PFSK-1 (cell line): ENCODE data around the gene TTN.

ENCODE experiments used
- FOXP2 ChIP-seq: optimal IDR thresholded peaks from 2 replicates; pipeline ENCODE3; 2011; ENCODE audit warnings: borderline replicate concordance, control low read depth, inconsistent platforms; ENCODE audit not compliant: insufficient read depth; ENCODE audit errors: extremely low read length, extremely low read depth
- POLR2AphosphoS5 ChIP-seq: IDR thresholded peaks from 2 replicates; pipeline ENCODE4 v1.6.1; 2012; ENCODE audit warnings: low read depth, mild to moderate bottlenecking, control low read depth, low read length, moderate library complexity
- SIN3A ChIP-seq: IDR thresholded peaks from 2 replicates; pipeline ENCODE4 v1.6.1; 2012; ENCODE audit warnings: mild to moderate bottlenecking, low read length, moderate library complexity, borderline replicate concordance; ENCODE audit not compliant: insufficient read depth
- TAF1 ChIP-seq: IDR thresholded peaks from 2 replicates; pipeline ENCODE4 v1.6.1; 2012; ENCODE audit warnings: low read length, control low read depth, borderline replicate concordance; ENCODE audit not compliant: insufficient read depth
- TF ChIP-seq, protein P1 (sequence below), 2 experiments: IDR thresholded peaks; 2 replicates each; pipeline versions ENCODE4 v1.6.1 to v1.8.0; 2011 to 2012; ENCODE audit warnings: low read depth in 2 of 2, low read length in 2 of 2, control low read depth in 1 of 2, inconsistent platforms in 1 of 2, mild to moderate bottlenecking in 1 of 2, moderate library complexity in 1 of 2; ENCODE audit not compliant: insufficient read depth in 1 of 2

The TTN gene

DNA sequence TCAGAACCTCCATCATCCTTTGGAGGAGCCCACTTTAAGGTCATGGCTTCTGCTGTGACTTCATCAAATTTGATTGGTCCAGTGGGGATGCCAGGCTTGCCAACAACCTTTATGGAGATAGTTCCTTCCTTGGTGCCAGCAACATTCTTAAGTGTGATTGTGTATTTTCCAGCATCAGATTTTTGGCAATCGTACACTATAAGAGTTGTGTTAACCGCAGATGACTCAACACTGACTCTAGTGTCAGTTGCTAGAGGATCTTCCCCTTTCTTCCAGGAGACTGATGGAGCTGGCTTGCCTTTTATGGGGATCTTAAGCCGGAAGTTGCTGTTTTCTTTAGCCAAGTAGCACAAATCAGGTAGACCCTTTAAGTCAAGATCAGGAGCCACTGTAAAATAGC is 228.2 kb downstream of the TTN start:
- no peak for TF ChIP-seq TAF1
- TF ChIP-seq SIN3A, result no peak
- TF ChIP-seq FOXP2, result no peak
- TF ChIP-seq, protein P1, sequence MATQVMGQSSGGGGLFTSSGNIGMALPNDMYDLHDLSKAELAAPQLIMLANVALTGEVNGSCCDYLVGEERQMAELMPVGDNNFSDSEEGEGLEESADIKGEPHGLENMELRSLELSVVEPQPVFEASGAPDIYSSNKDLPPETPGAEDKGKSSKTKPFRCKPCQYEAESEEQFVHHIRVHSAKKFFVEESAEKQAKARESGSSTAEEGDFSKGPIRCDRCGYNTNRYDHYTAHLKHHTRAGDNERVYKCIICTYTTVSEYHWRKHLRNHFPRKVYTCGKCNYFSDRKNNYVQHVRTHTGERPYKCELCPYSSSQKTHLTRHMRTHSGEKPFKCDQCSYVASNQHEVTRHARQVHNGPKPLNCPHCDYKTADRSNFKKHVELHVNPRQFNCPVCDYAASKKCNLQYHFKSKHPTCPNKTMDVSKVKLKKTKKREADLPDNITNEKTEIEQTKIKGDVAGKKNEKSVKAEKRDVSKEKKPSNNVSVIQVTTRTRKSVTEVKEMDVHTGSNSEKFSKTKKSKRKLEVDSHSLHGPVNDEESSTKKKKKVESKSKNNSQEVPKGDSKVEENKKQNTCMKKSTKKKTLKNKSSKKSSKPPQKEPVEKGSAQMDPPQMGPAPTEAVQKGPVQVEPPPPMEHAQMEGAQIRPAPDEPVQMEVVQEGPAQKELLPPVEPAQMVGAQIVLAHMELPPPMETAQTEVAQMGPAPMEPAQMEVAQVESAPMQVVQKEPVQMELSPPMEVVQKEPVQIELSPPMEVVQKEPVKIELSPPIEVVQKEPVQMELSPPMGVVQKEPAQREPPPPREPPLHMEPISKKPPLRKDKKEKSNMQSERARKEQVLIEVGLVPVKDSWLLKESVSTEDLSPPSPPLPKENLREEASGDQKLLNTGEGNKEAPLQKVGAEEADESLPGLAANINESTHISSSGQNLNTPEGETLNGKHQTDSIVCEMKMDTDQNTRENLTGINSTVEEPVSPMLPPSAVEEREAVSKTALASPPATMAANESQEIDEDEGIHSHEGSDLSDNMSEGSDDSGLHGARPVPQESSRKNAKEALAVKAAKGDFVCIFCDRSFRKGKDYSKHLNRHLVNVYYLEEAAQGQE (IDR thresholded peaks at IDR 0.05; ENCODE audit: insufficient read depth in 1 of 2, low read depth in 2 of 2, low read length in 2 of 2), result no peak
- no peak for TF ChIP-seq POLR2AphosphoS5

DNA sequence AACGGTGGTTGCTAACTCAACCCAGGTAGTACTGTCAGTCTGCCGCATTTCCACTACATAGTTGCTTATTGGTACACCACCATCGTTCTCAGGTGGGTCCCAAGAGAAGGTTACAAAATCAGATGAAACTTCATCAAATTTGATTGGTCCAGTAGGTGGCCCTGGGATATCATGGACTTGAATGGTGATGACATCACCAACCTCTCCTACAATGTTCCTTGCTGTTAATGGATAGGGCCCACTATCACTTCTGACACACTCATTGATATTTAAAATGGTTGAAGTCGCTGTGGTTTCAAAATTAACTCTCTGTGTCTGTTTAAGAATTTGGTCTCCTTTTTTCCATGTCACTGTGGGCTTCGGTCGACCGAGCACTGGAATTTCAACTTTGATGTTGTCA is 232.4 kb downstream of the TTN start:
- TF ChIP-seq, protein P1 (IDR thresholded peaks at IDR 0.05; ENCODE audit: insufficient read depth in 1 of 2, low read depth in 2 of 2, low read length in 2 of 2), result no peak
- TF ChIP-seq SIN3A, result no peak
- no peak for TF ChIP-seq TAF1
- no peak for TF ChIP-seq POLR2AphosphoS5
- TF ChIP-seq FOXP2, result no peak

DNA sequence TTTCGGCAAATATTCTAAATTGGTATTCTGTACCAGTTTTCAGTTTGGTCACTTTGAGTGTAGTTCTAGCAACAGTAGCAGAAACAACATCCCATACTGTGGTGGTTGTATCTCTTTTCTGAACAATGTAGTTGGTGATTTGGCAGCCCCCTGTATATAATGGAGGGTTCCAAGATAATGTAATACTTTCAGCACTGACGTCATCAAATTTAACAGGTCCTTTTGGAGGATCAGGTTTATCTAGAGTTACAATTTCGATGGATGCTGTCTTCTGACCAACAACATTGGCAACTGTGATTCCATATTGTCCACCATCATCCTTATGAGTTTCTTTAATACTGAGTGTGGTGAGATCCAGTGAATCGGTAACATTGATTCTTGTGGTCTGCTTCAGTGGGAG is 239.0 kb downstream of the TTN start:
- TF ChIP-seq TAF1, result no peak
- TF ChIP-seq SIN3A, result no peak
- no peak for TF ChIP-seq FOXP2
- no peak for TF ChIP-seq POLR2AphosphoS5
- TF ChIP-seq, protein P1 (IDR thresholded peaks at IDR 0.05; ENCODE audit: insufficient read depth in 1 of 2, low read depth in 2 of 2, low read length in 2 of 2), result no peak

DNA sequence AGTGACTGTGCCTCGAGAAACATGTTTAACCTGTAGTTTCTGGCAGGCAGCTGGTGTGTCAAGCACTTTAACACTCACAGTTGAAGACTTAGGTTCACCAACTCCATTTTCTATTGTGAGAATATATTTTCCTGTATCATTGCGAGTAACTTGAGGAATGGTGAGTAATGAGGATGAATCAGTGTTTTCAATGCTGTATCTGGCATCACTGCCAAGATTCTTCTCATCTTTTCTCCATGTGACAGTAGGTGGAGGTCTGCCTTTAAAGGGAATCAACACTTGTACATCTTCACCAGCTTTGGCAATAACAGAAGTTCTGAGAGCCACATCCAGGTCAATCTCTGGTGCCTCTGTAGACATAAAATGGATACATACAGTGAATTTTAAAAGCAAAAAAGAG is 254.2 kb downstream of the TTN start:
- no peak for TF ChIP-seq SIN3A
- no peak for TF ChIP-seq TAF1
- TF ChIP-seq, protein P1 (IDR thresholded peaks at IDR 0.05; ENCODE audit: insufficient read depth in 1 of 2, low read depth in 2 of 2, low read length in 2 of 2), result no peak
- no peak for TF ChIP-seq POLR2AphosphoS5
- no peak for TF ChIP-seq FOXP2

DNA sequence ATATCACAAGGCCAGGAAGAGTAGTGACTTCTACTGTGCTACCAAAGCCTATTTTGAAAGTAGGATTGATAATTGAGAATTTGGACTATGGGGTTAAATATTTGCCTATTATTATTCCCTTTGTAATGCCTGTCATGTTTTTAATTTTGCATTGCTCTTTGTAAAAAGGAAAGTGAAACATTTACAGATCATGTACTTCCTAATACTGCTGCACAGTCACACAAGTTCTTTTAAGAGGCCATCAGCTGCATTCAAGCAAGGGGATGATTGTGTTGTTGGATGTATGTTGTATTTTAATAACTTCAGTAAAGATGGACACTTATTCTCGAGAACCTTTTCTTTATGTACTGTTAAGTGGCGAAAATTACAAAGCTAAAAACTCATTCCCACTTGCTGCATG is 256.9 kb downstream of the TTN start:
- no peak for TF ChIP-seq SIN3A
- TF ChIP-seq FOXP2, result no peak
- no peak for TF ChIP-seq POLR2AphosphoS5
- no peak for TF ChIP-seq TAF1
- TF ChIP-seq, protein P1 (IDR thresholded peaks at IDR 0.05; ENCODE audit: insufficient read depth in 1 of 2, low read depth in 2 of 2, low read length in 2 of 2), result no peak
